K562 (cell line): Measurements from ENCODE around the gene TNPO3. TPM values are rescaled to one million over a fixed set of nuclear protein-coding genes. Genes with fewer than 3 reads are reported as not detected.

Experiments used
- ATAC-seq: fragments of 200-7000 bp; cut with Tn5 transposase; 3 replicates; pipeline ENCODE4 v1.9.1; 2020; ENCODE audit warnings: moderate library complexity
- BruUV-seq: library from RNA; stranded (reverse); fragments of 400-500 nt; replicated peaks from 2 replicates; lab custom pipeline; 2021; lab: Mats Ljungman, UMichigan
- CTCF ChIA-PET: fragments of 300-600 bp; formaldehyde crosslinking; extraction: SDS; loops from one replicate; lab custom pipeline; 2021; ENCODE audit warnings: low intra/inter-chr PET ratio; lab: Yijun Ruan, JAX
- POLR2A ChIA-PET: fragments of 300-600, 350-650 bp; sonication (Branson Sonifier 250); formaldehyde crosslinking; extraction: SDS; loops from one replicate; lab custom pipeline; 2021; ENCODE audit warnings: antibody characterized with exemption, inconsistent platforms; lab: Yijun Ruan, JAX
- DNase-seq, 4 experiments: peaks; one replicate each; pipeline versions ENCODE4 v3.0.0 to v3.0.0-alpha.2; 2011 to 2018; ENCODE audit warnings: low spot score in 3 of 4, mixed read lengths in 3 of 4; ENCODE audit errors: extremely low read depth in 1 of 4
- FAIRE-seq: peaks from 2 replicates; lab custom pipeline; 2011; peaks lifted over from hg19 to GRCh38; lab: Jason Lieb, UNC
- H2AFZ ChIP-seq: 2 replicates; pipeline ENCODE4 v1.6.0; 2011; ENCODE audit warnings: low read depth, low read length, control low read depth, inconsistent platforms
- H3K27ac ChIP-seq: fragments of 200-600 bp; 3 replicates; pipeline ENCODE4 v1.8.0; 2011; ENCODE audit warnings: low read depth, mild to moderate bottlenecking, control low read depth, inconsistent platforms, low read length, moderate library complexity, mixed read lengths; ENCODE audit errors: extremely low read depth
- H3K27me3 ChIP-seq, 2 experiments: fragments of 300-600 bp in 1 of 2; 2 replicates in 1 of 2; 3 replicates in 1 of 2; pipeline versions ENCODE4 v1.6.0 to v1.8.0; 2011; ENCODE audit warnings: inconsistent platforms in 2 of 2, low read length in 2 of 2, mild to moderate bottlenecking in 1 of 2, mixed read lengths in 1 of 2, moderate library complexity in 1 of 2; ENCODE audit not compliant: control insufficient read depth in 2 of 2, insufficient read depth in 2 of 2
- H3K36me3 ChIP-seq: fragments of 300-600 bp; 3 replicates; pipeline ENCODE4 v1.8.0; 2011; ENCODE audit warnings: mild to moderate bottlenecking, low read length, inconsistent platforms; ENCODE audit not compliant: control insufficient read depth, insufficient read depth
- H3K4me1 ChIP-seq, 2 experiments: fragments of 200-600 bp in 1 of 2; replicated peaks in 1 of 2; 2 replicates in 1 of 2; 3 replicates in 1 of 2; pipeline versions ENCODE4 v1.5.1 to v1.8.0; 2011; ENCODE audit warnings: inconsistent platforms in 2 of 2, low read length in 2 of 2, mild to moderate bottlenecking in 1 of 2, mixed read lengths in 1 of 2, moderate library complexity in 1 of 2; ENCODE audit not compliant: control insufficient read depth in 2 of 2, insufficient read depth in 2 of 2
- H3K4me2 ChIP-seq: 2 replicates; pipeline ENCODE4 v1.6.1; 2011; ENCODE audit warnings: low read length, control low read depth, inconsistent platforms, mixed read lengths; ENCODE audit not compliant: insufficient read depth
- H3K4me3 ChIP-seq: fragments of 200-600 bp; sonication (generic), shearing (Covaris generic); 2 replicates; pipeline ENCODE4 v1.5.1; 2016; ENCODE audit warnings: control low read depth, inconsistent platforms
- H3K79me2 ChIP-seq: fragments of 200-600 bp; 3 replicates; pipeline ENCODE4 v1.8.0; 2011; ENCODE audit warnings: low read length, inconsistent platforms; ENCODE audit not compliant: control insufficient read depth, insufficient read depth
- H3K9ac ChIP-seq, 2 experiments: 2 replicates each; pipeline versions ENCODE4 v1.6.0 to v1.6.1; 2011; ENCODE audit warnings: low read depth in 2 of 2, low read length in 2 of 2, control low read depth in 1 of 2, inconsistent platforms in 1 of 2, mild to moderate bottlenecking in 1 of 2, mixed read lengths in 1 of 2; ENCODE audit not compliant: insufficient read depth in 1 of 2
- H3K9me1 ChIP-seq: one replicate; pipeline ENCODE4 v1.6.0; 2011; ENCODE audit warnings: inconsistent platforms, mild to moderate bottlenecking, low read length, moderate library complexity; ENCODE audit not compliant: control insufficient read depth, insufficient read depth
- H3K9me3 ChIP-seq: replicated peaks from 2 replicates; pipeline ENCODE4 v1.5.1; 2011; ENCODE audit warnings: low read depth, low read length, inconsistent platforms; ENCODE audit not compliant: control insufficient read depth, insufficient read depth
- H4K20me1 ChIP-seq: replicated peaks from 2 replicates; pipeline ENCODE4 v1.6.1; 2011; ENCODE audit warnings: low read length, inconsistent platforms, mixed read lengths; ENCODE audit not compliant: control insufficient read depth, insufficient read depth
- CCNT2 ChIP-seq: IDR thresholded peaks from 2 replicates; pipeline ENCODE4 v1.6.1; 2011; ENCODE audit warnings: borderline replicate concordance, low read depth, mild to moderate bottlenecking, moderate library complexity, mixed read lengths, low read length; ENCODE audit not compliant: insufficient read length; ENCODE audit errors: extremely low read depth
- ELF2 ChIP-seq: fragments of 250-450 bp; sonication (Bioruptor Pico); IDR thresholded peaks from 2 replicates; pipeline ENCODE4 v1.5.0; 2021; ENCODE audit warnings: mild to moderate bottlenecking
- ELK1 ChIP-seq: sonication (generic); formaldehyde crosslinking; IDR thresholded peaks from 2 replicates; pipeline ENCODE4 v1.8.1; 2022; ENCODE audit warnings: missing genetic modification reagents
- ETS2 ChIP-seq: IDR thresholded peaks from 2 replicates; pipeline ENCODE4 v1.6.1; 2016; ENCODE audit warnings: borderline replicate concordance, missing genetic modification characterization, mild to moderate bottlenecking, moderate library complexity, missing compliant biosample characterization; ENCODE audit not compliant: poor library complexity, severe bottlenecking
- HMGN3 ChIP-seq: IDR thresholded peaks from 2 replicates; pipeline ENCODE4 v1.6.1; 2011; ENCODE audit warnings: borderline replicate concordance, low read depth, mild to moderate bottlenecking, mixed read lengths, low read length; ENCODE audit not compliant: insufficient read length; ENCODE audit errors: extremely low read depth
- HNRNPK ChIP-seq: fragments of 200-400 bp; formaldehyde crosslinking; IDR thresholded peaks from one replicate; pipeline ENCODE4 v1.6.1; 2018; ENCODE audit warnings: mild to moderate bottlenecking, low read depth, low read length; ENCODE audit not compliant: poor library complexity, severe bottlenecking
- HNRNPUL1 ChIP-seq: fragments of 200-400 bp; formaldehyde crosslinking; IDR thresholded peaks from 2 replicates; pipeline ENCODE4 v1.6.1; 2017; ENCODE audit warnings: low read length
- ILK ChIP-seq: fragments of 450-650 bp; IDR thresholded peaks from 2 replicates; pipeline ENCODE4 v1.6.1; 2016; ENCODE audit warnings: missing genetic modification characterization, low read depth, mild to moderate bottlenecking, missing compliant biosample characterization, moderate library complexity, borderline replicate concordance
- KAT8 ChIP-seq: fragments of 450-650 bp; IDR thresholded peaks from 2 replicates; pipeline ENCODE4 v1.6.1; 2016; ENCODE audit warnings: low read depth, mild to moderate bottlenecking
- MCM7 ChIP-seq, 2 experiments: fragments of 450-650 bp; IDR thresholded peaks; 2 replicates each; pipeline ENCODE4 v1.6.1; 2016 to 2018
- NELFE ChIP-seq: IDR thresholded peaks from 2 replicates; pipeline ENCODE4 v1.6.1; 2011; ENCODE audit warnings: mild to moderate bottlenecking; ENCODE audit not compliant: insufficient read depth, insufficient read length
- NFIC ChIP-seq: fragments of 450-650 bp; IDR thresholded peaks from 2 replicates; pipeline ENCODE4 v1.6.1; 2017; ENCODE audit warnings: mild to moderate bottlenecking, inconsistent platforms
- PCBP2 ChIP-seq: fragments of 200-400 bp; formaldehyde crosslinking; IDR thresholded peaks from 2 replicates; pipeline ENCODE4 v1.6.1; 2018; ENCODE audit warnings: low read length, low read depth, mild to moderate bottlenecking, moderate library complexity; ENCODE audit not compliant: poor library complexity, severe bottlenecking
- POLR2A ChIP-seq: fragments of 450-650 bp; conservative IDR thresholded peaks from 2 replicates; pipeline ENCODE4 v1.6.1; 2016
- PTBP1 ChIP-seq: fragments of 200-400 bp; formaldehyde crosslinking; IDR thresholded peaks from 2 replicates; pipeline ENCODE4 v1.6.1; 2017; ENCODE audit warnings: low read depth, low read length
- RBM34 ChIP-seq: fragments of 200-400 bp; formaldehyde crosslinking; IDR thresholded peaks from 2 replicates; pipeline ENCODE4 v1.6.1; 2018; ENCODE audit warnings: low read length, borderline replicate concordance; ENCODE audit not compliant: insufficient read depth
- ZNF431 ChIP-seq: sonication (generic); formaldehyde crosslinking; IDR thresholded peaks from 2 replicates; pipeline ENCODE4 v1.8.0; 2022; ENCODE audit warnings: mild to moderate bottlenecking, missing genetic modification reagents
- WGBS: fragments of 100-300 bp; shearing (Covaris generic); methylation state at CpG from one replicate; pipeline ENCODE4 v1.1.6; 2016; ENCODE audit warnings: low coverage, mixed read lengths; ENCODE audit not compliant: insufficient coverage; ENCODE audit errors: missing lambda C conversion rate; 5-methylcytosine and 5-hydroxymethylcytosine counted together
- in situ Hi-C: fragments of 300-500 bp; cut with MboI; formaldehyde crosslinking; loops from 4 replicates; pipeline ENCODE4 v1.15.0; 2018; ENCODE audit warnings: inconsistent platforms, mixed read lengths
- intact Hi-C: fragments of 100-400 bp; cut with micrococcal nuclease; formaldehyde crosslinking; loops from 2 replicates; pipeline ENCODE4 v1.14.2; 2022
- polyA plus RNA-seq, 8 experiments: library from polyadenylated mRNA; depleted of rRNA in 4 of 8; stranded (reverse) in 5 of 8; unstranded in 3 of 8; fragments of >200 nt; fragmentation: Nextera tagmentation in 2 of 8; fragmentation: Illumina TruSeq in 1 of 8; extraction: Ambion mirVana in 2 of 8; extraction: Trizol in 1 of 8; gene quantifications; 2 replicates each; pipeline versions ENCODE4 v1.2.1 to v1.2.3, GENCODE V29; 2011 to 2014; ENCODE audit warnings: inconsistent platforms in 1 of 8, missing spikeins in 1 of 8
- total RNA-seq, 7 experiments: library from RNA; depleted of rRNA in 6 of 7; stranded (reverse); fragments of >200 nt in 6 of 7; fragmentation: Illumina TruSeq in 2 of 7; extraction: Trizol in 2 of 7; gene quantifications; 2 replicates each; pipeline versions ENCODE4 v1.2.1 to v1.2.3, GENCODE V29; 2011 to 2021; ENCODE audit warnings: low replicate concordance in 1 of 7
- TF ChIP-seq, protein P1 (sequence below): fragments of 450-650 bp; IDR thresholded peaks from 2 replicates; pipeline ENCODE4 v1.6.1; 2017; ENCODE audit warnings: mild to moderate bottlenecking, moderate library complexity
- TF ChIP-seq, protein P2 (sequence below), 2 experiments: IDR thresholded peaks; 2 replicates each; pipeline ENCODE4 v1.6.1; 2011; ENCODE audit warnings: borderline replicate concordance in 1 of 2, control low read depth in 1 of 2, low read depth in 1 of 2, low read length in 1 of 2, mild to moderate bottlenecking in 1 of 2, mixed read lengths in 1 of 2, moderate library complexity in 1 of 2; ENCODE audit not compliant: insufficient read depth in 1 of 2, insufficient read length in 1 of 2, poor library complexity in 1 of 2, severe bottlenecking in 1 of 2; ENCODE audit errors: extremely low read depth in 1 of 2

The TNPO3 gene
- total and polyA plus RNA-seq, 9 of the 15 experiments (the other 6 are each of a cell fraction or from before 2014, with no cell fraction given): 35.8 to 125 (median 110) TPM

GRCh38 chr7:128954150-128954549, 100.8 kb downstream of the TNPO3 start (continued):
- TF ChIP-seq ZNF431 (CRISPR knock-in tag) (no peak), HMGN3 (no peak), HNRNPK (no peak), KAT8 (no peak), NELFE (no peak), PTBP1 (no peak), POLR2A (no peak)
- TF ChIP-seq, protein P1, sequence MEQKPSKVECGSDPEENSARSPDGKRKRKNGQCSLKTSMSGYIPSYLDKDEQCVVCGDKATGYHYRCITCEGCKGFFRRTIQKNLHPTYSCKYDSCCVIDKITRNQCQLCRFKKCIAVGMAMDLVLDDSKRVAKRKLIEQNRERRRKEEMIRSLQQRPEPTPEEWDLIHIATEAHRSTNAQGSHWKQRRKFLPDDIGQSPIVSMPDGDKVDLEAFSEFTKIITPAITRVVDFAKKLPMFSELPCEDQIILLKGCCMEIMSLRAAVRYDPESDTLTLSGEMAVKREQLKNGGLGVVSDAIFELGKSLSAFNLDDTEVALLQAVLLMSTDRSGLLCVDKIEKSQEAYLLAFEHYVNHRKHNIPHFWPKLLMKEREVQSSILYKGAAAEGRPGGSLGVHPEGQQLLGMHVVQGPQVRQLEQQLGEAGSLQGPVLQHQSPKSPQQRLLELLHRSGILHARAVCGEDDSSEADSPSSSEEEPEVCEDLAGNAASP: no peak

DNA sequence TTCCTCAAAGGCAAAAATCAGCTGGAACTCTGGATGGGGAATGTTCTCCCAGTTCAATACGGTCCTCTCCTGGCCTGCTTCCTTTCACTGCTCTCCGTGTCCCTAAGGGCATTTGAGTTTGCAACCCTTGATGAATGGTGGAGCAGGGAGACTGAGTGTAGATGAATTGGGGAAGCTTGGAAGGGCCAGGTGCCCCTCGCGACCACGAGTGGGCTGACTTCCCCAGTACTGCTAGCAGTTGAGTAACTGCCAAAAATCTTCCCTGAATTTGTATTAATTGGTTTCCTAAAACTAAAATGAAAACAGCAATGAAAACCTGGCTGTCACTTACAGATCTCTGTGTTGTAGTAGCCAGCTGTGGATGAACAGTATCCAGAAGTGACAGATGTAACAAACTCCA, 103.6 kb downstream of the TNPO3 start:
- Histone ChIP-seq H3K4me3 (no peak overlapping the region), H3K27ac (no peak overlapping the region; the same call in 2 of the 3 replicates), H2AFZ (no peak overlapping the region), H4K20me1 (peaks cover under 1% of the 10 kb centered on the region), H3K36me3 (peaks cover 47% of the 10 kb centered on the region), H3K4me2 (no peak overlapping the region), H3K9me3 (no peaks in the 10 kb centered on the region), H3K4me1 (peaks cover 0 to 14% of the 10 kb centered on the region in 2 experiments; a peak in 1 of 5 replicates), H3K9me1 (no peaks in the 10 kb centered on the region), H3K27me3 (peaks cover 3 to 11% of the 10 kb centered on the region in 2 experiments; a peak in 3 of 5 replicates), H3K9ac (no peak overlapping the region), H3K79me2 (no peaks in the 10 kb centered on the region)
- CTCF ChIA-PET: no interaction called here
- DNase-seq (no peak), FAIRE-seq (no peak), ATAC-seq (no peak)
- POLR2A ChIA-PET: interaction anchor here (0.7 to 0.9 kb wide), 4 partner anchors 11 to 25 kb away, joined by 3 to 4 read pairs (median 3); no protein-coding TSS in a partner anchor
- no TSS peak for BruUV-seq
- 82% methylated on average over 5 of the region's 5 CpGs for WGBS
- in situ Hi-C loops (no loop called here), intact Hi-C loops (no loop called here)
- TF ChIP-seq NFIC (no peak), RBM34 (no peak), ETS2 (tag) (no peak), ELF2 (CRISPR knock-in tag) (no peak), ILK (no peak), MCM7 (IDR thresholded peaks at IDR 0.05) (no peak), HNRNPUL1 (no peak), PCBP2 (no peak), CCNT2 (no peak), ELK1 (CRISPR knock-in tag) (no peak)
- TF ChIP-seq, protein P2, sequence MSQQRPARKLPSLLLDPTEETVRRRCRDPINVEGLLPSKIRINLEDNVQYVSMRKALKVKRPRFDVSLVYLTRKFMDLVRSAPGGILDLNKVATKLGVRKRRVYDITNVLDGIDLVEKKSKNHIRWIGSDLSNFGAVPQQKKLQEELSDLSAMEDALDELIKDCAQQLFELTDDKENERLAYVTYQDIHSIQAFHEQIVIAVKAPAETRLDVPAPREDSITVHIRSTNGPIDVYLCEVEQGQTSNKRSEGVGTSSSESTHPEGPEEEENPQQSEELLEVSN (IDR thresholded peaks at IDR 0.05; ENCODE audit: borderline replicate concordance in 1 of 2, extremely low read depth in 1 of 2, insufficient read depth in 1 of 2, insufficient read length in 1 of 2, low read depth in 1 of 2, low read length in 1 of 2, poor library complexity in 1 of 2, severe bottlenecking in 1 of 2): no peak
